ENCODE results near the gene GRK1.

DNA sequence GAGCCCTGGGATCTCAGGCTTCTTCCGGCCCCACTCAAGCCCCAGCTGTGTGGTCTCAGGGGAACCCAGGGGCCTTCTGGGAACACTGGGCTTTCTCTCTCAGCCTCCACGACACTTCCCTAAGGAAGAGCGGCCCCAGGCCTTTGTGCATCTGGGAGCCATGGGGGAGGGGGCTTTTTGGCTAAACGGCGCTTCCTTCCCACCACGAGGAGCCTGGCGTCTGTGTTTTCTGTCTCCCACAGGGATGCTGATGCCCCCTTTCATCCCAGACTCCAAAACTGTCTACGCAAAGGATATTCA lies 67.8 kb downstream of the GRK1 start:
- TF ChIP-seq EZH2 (IDR thresholded peaks at IDR 0.05; ENCODE audit: borderline replicate concordance): no peak
- TF ChIP-seq, protein P1, sequence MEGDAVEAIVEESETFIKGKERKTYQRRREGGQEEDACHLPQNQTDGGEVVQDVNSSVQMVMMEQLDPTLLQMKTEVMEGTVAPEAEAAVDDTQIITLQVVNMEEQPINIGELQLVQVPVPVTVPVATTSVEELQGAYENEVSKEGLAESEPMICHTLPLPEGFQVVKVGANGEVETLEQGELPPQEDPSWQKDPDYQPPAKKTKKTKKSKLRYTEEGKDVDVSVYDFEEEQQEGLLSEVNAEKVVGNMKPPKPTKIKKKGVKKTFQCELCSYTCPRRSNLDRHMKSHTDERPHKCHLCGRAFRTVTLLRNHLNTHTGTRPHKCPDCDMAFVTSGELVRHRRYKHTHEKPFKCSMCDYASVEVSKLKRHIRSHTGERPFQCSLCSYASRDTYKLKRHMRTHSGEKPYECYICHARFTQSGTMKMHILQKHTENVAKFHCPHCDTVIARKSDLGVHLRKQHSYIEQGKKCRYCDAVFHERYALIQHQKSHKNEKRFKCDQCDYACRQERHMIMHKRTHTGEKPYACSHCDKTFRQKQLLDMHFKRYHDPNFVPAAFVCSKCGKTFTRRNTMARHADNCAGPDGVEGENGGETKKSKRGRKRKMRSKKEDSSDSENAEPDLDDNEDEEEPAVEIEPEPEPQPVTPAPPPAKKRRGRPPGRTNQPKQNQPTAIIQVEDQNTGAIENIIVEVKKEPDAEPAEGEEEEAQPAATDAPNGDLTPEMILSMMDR (IDR thresholded peaks at IDR 0.05; ENCODE audit: poor library complexity): no peak
- TF ChIP-seq EZH2phosphoT487 (IDR thresholded peaks at IDR 0.05; ENCODE audit: low read depth, severe bottlenecking, unreplicated experiment): no peak

All from hepatocyte (in vitro differentiated cells).